Measurements from ENCODE around the gene SV2B.

SV2B gene

GRCh38 chr15:91102546-91103330 lies 2.7 kb downstream of the SV2B start:
- no peak for DNase-seq (ENCODE audit: low read depth)

GRCh38 chr15:91104111-91104510 lies 4.1 kb downstream of the SV2B start:
- DNase-seq (ENCODE audit: low read depth): no peak

- no peak for DNase-seq (ENCODE audit: low read depth)
These were observed 8.4 kb downstream of the SV2B start for GRCh38 chr15:91108421-91108820.

- DNase-seq (ENCODE audit: low read depth): no peak
These were observed 9.8 kb downstream of the SV2B start for GRCh38 chr15:91109885-91110284.

- DNase-seq (ENCODE audit: low read depth): no peak
These were observed 10.3 kb downstream of the SV2B start for GRCh38 chr15:91110407-91110806.

- DNase-seq (ENCODE audit: low read depth): no peak
These were observed 13.0 kb downstream of the SV2B start for GRCh38 chr15:91113030-91113429.

- DNase-seq (ENCODE audit: low read depth): no peak
These were observed 14.2 kb downstream of the SV2B start for GRCh38 chr15:91114301-91114700.

- no peak for DNase-seq (ENCODE audit: low read depth)
These were observed 16.3 kb downstream of the SV2B start for GRCh38 chr15:91116113-91117067.

GRCh38 chr15:91117375-91117774 lies 17.3 kb downstream of the SV2B start:
- no peak for DNase-seq (ENCODE audit: low read depth)

GRCh38 chr15:91118817-91119590 lies 18.9 kb downstream of the SV2B start:
- DNase-seq (ENCODE audit: low read depth): no peak

GRCh38 chr15:91122296-91122695 lies 22.2 kb downstream of the SV2B start:
- DNase-seq (ENCODE audit: low read depth): no peak

GRCh38 chr15:91124132-91124531 lies 24.1 kb downstream of the SV2B start:
- DNase-seq (ENCODE audit: low read depth): no peak

- DNase-seq (ENCODE audit: low read depth): no peak
These were observed 25.1 kb downstream of the SV2B start for GRCh38 chr15:91125162-91125561.

GRCh38 chr15:91126080-91126479 lies 26.0 kb downstream of the SV2B start:
- no peak for DNase-seq (ENCODE audit: low read depth)

GRCh38 chr15:91127236-91127955 lies 27.3 kb downstream of the SV2B start:
- no peak for DNase-seq (ENCODE audit: low read depth)

- no peak for DNase-seq (ENCODE audit: low read depth)
These were observed 28.0 kb downstream of the SV2B start for GRCh38 chr15:91128016-91128415.

GRCh38 chr15:91129436-91129835 lies 29.4 kb downstream of the SV2B start:
- no peak for DNase-seq (ENCODE audit: low read depth)

- no peak for DNase-seq (ENCODE audit: low read depth)
These were observed 32.0 kb downstream of the SV2B start for GRCh38 chr15:91132079-91132478.

- no peak for DNase-seq (ENCODE audit: low read depth)
These were observed 33.5 kb downstream of the SV2B start for GRCh38 chr15:91133511-91133910.

GRCh38 chr15:91135201-91136130 lies 35.4 kb downstream of the SV2B start:
- no peak for DNase-seq (ENCODE audit: low read depth)
